ENCODE data around the gene ZNF700. TPM values are rescaled to one million over a fixed set of nuclear protein-coding genes. Genes with fewer than 3 reads are reported as not detected.

The ZNF700 gene
- polyA plus RNA-seq, 1 donor from 2014 or later = 35.9 TPM

- Histone ChIP-seq H3K9me2 (ENCODE audit: insufficient read depth, low read length) (no peaks in the 10 kb centered on the region), H3K79me2 (replicated peaks; ENCODE audit: insufficient read depth, low read length) (peaks cover 5% of the 10 kb centered on the region), H3K4me3 (ENCODE audit: low read length) (no peak overlapping the region), H3K27me3 (ENCODE audit: insufficient read depth, low read depth, low read length) (no peaks in the 10 kb centered on the region), H3K36me3 (ENCODE audit: insufficient read depth, low read length) (no peaks in the 10 kb centered on the region), H3K9ac (ENCODE audit: low read length) (no peak overlapping the region), H3K4me2 (ENCODE audit: low read length) (no peak overlapping the region), H3F3A (ENCODE audit: insufficient read depth, low read length, poor library complexity, severe bottlenecking) (no peaks in the 10 kb centered on the region), H4K20me1 (ENCODE audit: insufficient read depth) (no peaks in the 10 kb centered on the region), H3K27ac (ENCODE audit: low read length) (no peak overlapping the region), H2AFZ (ENCODE audit: low read depth, low read length) (no peak overlapping the region), H3K9me3 (ENCODE audit: low read length) (peaks cover 4% of the 10 kb centered on the region)
- TF ChIP-seq SMC3 (conservative IDR thresholded peaks at IDR 0.05; ENCODE audit: poor library complexity) (no peak), MXI1 (conservative IDR thresholded peaks at IDR 0.05; ENCODE audit: poor library complexity, severe bottlenecking) (no peak), RAD21 (conservative IDR thresholded peaks at IDR 0.05) (no peak), TAF1 (IDR thresholded peaks at IDR 0.05; ENCODE audit: low read depth) (no peak), POLR2AphosphoS5 (IDR thresholded peaks at IDR 0.05) (no peak), EZH2 (IDR thresholded peaks at IDR 0.05; ENCODE audit: borderline replicate concordance, insufficient read depth, low read length, poor library complexity, severe bottlenecking) (no peak), REST (IDR thresholded peaks at IDR 0.05; ENCODE audit: borderline replicate concordance) (no peak), EP300 (conservative IDR thresholded peaks at IDR 0.05; ENCODE audit: poor library complexity, severe bottlenecking) (no peak), CTCF (IDR thresholded peaks at IDR 0.05; ENCODE audit: poor library complexity, severe bottlenecking) (no peak)
Measured at GRCh38 chr19:11971041-11971440, 46.1 kb downstream of the ZNF700 start.

GRCh38 chr19:11973019-11973810 is 48.3 kb downstream of the ZNF700 start:
- Histone ChIP-seq H2AFZ (ENCODE audit: low read depth, low read length) (no peak overlapping the region), H3K27ac (ENCODE audit: low read length) (no peak overlapping the region), H3F3A (ENCODE audit: insufficient read depth, low read length, poor library complexity, severe bottlenecking) (no peaks in the 10 kb centered on the region), H3K27me3 (ENCODE audit: insufficient read depth, low read depth, low read length) (no peaks in the 10 kb centered on the region), H4K20me1 (ENCODE audit: insufficient read depth) (no peaks in the 10 kb centered on the region), H3K79me2 (replicated peaks; ENCODE audit: insufficient read depth, low read length) (no peaks in the 10 kb centered on the region), H3K9me2 (ENCODE audit: insufficient read depth, low read length) (no peaks in the 10 kb centered on the region), H3K36me3 (ENCODE audit: insufficient read depth, low read length) (no peaks in the 10 kb centered on the region), H3K4me3 (ENCODE audit: low read length) (no peak overlapping the region), H3K9me3 (ENCODE audit: low read length) (peaks cover 5% of the 10 kb centered on the region), H3K4me2 (ENCODE audit: low read length) (no peak overlapping the region), H3K9ac (ENCODE audit: low read length) (no peak overlapping the region)
- no peak for TF ChIP-seq CTCF (IDR thresholded peaks at IDR 0.05; ENCODE audit: poor library complexity, severe bottlenecking)
- TF ChIP-seq POLR2AphosphoS5 (IDR thresholded peaks at IDR 0.05) = no peak
- TF ChIP-seq MXI1 (conservative IDR thresholded peaks at IDR 0.05; ENCODE audit: poor library complexity, severe bottlenecking) = no peak
- no peak for TF ChIP-seq EZH2 (IDR thresholded peaks at IDR 0.05; ENCODE audit: borderline replicate concordance, insufficient read depth, low read length, poor library complexity, severe bottlenecking)
- no peak for TF ChIP-seq EP300 (conservative IDR thresholded peaks at IDR 0.05; ENCODE audit: poor library complexity, severe bottlenecking)
- TF ChIP-seq RAD21 (conservative IDR thresholded peaks at IDR 0.05) = no peak
- no peak for TF ChIP-seq REST (IDR thresholded peaks at IDR 0.05; ENCODE audit: borderline replicate concordance)
- no peak for TF ChIP-seq TAF1 (IDR thresholded peaks at IDR 0.05; ENCODE audit: low read depth)
- no peak for TF ChIP-seq SMC3 (conservative IDR thresholded peaks at IDR 0.05; ENCODE audit: poor library complexity)

Data from neural cell (in vitro differentiated cells).